ENCODE results near the gene MRPS23. TPM values are rescaled to one million over a fixed set of nuclear protein-coding genes. Genes with fewer than 3 reads are reported as not detected.

MRPS23 gene
- total and polyA plus RNA-seq, 2 of the 13 experiments (the other 11 are each of a cell fraction or from before 2014, with no cell fraction given), result 63.2 to 181 TPM

GRCh38 chr17:57898487-57899311 is 48.9 kb upstream of the MRPS23 start (continued):
- TF ChIP-seq MXD3 (CRISPR knock-in tag; IDR thresholded peaks at IDR 0.05) (0 out of 2 replicates have a peak, but pooled peaks have one; percentile 64), ESRRA (CRISPR knock-in tag; IDR thresholded peaks at IDR 0.05; ENCODE audit: low read depth) (no peak), RXRA (CRISPR knock-in tag; IDR thresholded peaks at IDR 0.05) (peak; percentile 52), SALL1 (CRISPR knock-in tag; IDR thresholded peaks at IDR 0.05) (0 out of 2 replicates have a peak, but pooled peaks have one; percentile 29), NFKB2 (CRISPR knock-in tag; IDR thresholded peaks at IDR 0.05; ENCODE audit: borderline replicate concordance) (peak; percentile 34; the same call in 1 of the 2 replicates), ZFX (CRISPR knock-in tag; IDR thresholded peaks at IDR 0.05; ENCODE audit: low read depth) (peak; percentile 48), ARNT2 (CRISPR knock-in tag; IDR thresholded peaks at IDR 0.05; ENCODE audit: low read depth) (no peak), GATAD2A (CRISPR knock-in tag; IDR thresholded peaks at IDR 0.05) (0 out of 2 replicates have a peak, but pooled peaks have one; percentile 13), LCORL (IDR thresholded peaks at IDR 0.05) (no peak), LCORL (CRISPR knock-in tag; IDR thresholded peaks at IDR 0.05) (0 out of 2 replicates have a peak, but pooled peaks have one; percentile 13), CSRNP1 (CRISPR knock-in tag; IDR thresholded peaks at IDR 0.05) (no peak), TEAD3 (CRISPR knock-in tag; optimal IDR thresholded peaks at IDR 0.05; ENCODE audit: borderline replicate concordance) (peak; percentile 80), ZNF672 (CRISPR knock-in tag; IDR thresholded peaks at IDR 0.05) (peak; percentile 89; the same call in 1 of the 2 replicates), FOXJ3 (CRISPR knock-in tag; IDR thresholded peaks at IDR 0.05; ENCODE audit: borderline replicate concordance) (no peak), NCOR1 (IDR thresholded peaks at IDR 0.05; ENCODE audit: borderline replicate concordance, low read length) (no peak), SOX6 (IDR thresholded peaks at IDR 0.05) (no peak), SOX6 (CRISPR knock-in tag; IDR thresholded peaks at IDR 0.05) (0 out of 2 replicates have a peak, but pooled peaks have one; percentile 17), ATM (IDR thresholded peaks at IDR 0.05; ENCODE audit: borderline replicate concordance) (no peak)
- TF ChIP-seq, protein P1, sequence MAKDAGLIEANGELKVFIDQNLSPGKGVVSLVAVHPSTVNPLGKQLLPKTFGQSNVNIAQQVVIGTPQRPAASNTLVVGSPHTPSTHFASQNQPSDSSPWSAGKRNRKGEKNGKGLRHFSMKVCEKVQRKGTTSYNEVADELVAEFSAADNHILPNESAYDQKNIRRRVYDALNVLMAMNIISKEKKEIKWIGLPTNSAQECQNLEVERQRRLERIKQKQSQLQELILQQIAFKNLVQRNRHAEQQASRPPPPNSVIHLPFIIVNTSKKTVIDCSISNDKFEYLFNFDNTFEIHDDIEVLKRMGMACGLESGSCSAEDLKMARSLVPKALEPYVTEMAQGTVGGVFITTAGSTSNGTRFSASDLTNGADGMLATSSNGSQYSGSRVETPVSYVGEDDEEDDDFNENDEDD (CRISPR knock-in tag; IDR thresholded peaks at IDR 0.05; ENCODE audit: borderline replicate concordance), result peak; percentile 30; the same call in 1 of the 2 replicates
- TF ChIP-seq, protein P2, sequence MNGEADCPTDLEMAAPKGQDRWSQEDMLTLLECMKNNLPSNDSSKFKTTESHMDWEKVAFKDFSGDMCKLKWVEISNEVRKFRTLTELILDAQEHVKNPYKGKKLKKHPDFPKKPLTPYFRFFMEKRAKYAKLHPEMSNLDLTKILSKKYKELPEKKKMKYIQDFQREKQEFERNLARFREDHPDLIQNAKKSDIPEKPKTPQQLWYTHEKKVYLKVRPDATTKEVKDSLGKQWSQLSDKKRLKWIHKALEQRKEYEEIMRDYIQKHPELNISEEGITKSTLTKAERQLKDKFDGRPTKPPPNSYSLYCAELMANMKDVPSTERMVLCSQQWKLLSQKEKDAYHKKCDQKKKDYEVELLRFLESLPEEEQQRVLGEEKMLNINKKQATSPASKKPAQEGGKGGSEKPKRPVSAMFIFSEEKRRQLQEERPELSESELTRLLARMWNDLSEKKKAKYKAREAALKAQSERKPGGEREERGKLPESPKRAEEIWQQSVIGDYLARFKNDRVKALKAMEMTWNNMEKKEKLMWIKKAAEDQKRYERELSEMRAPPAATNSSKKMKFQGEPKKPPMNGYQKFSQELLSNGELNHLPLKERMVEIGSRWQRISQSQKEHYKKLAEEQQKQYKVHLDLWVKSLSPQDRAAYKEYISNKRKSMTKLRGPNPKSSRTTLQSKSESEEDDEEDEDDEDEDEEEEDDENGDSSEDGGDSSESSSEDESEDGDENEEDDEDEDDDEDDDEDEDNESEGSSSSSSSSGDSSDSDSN (CRISPR knock-in tag; IDR thresholded peaks at IDR 0.05), result peak; percentile 46; the same call in 1 of the 2 replicates
- TF ChIP-seq, protein P3, sequence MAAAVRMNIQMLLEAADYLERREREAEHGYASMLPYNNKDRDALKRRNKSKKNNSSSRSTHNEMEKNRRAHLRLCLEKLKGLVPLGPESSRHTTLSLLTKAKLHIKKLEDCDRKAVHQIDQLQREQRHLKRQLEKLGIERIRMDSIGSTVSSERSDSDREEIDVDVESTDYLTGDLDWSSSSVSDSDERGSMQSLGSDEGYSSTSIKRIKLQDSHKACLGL (CRISPR knock-in tag; IDR thresholded peaks at IDR 0.05), result 0 out of 2 replicates have a peak, but pooled peaks have one; percentile 30
- TF ChIP-seq, protein P4, sequence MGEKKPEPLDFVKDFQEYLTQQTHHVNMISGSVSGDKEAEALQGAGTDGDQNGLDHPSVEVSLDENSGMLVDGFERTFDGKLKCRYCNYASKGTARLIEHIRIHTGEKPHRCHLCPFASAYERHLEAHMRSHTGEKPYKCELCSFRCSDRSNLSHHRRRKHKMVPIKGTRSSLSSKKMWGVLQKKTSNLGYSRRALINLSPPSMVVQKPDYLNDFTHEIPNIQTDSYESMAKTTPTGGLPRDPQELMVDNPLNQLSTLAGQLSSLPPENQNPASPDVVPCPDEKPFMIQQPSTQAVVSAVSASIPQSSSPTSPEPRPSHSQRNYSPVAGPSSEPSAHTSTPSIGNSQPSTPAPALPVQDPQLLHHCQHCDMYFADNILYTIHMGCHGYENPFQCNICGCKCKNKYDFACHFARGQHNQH (CRISPR knock-in tag; IDR thresholded peaks at IDR 0.05), result 0 out of 2 replicates have a peak, but pooled peaks have one; percentile 46

Measured in HepG2 (cell line).